Keratinocyte (primary cell): Measurements from ENCODE around the gene IMPDH2. TPM values are rescaled to one million over a fixed set of nuclear protein-coding genes. Genes with fewer than 3 reads are reported as not detected.

Experiments
- DNase-seq: peaks from one replicate; pipeline ENCODE4 v3.0.0-alpha.2; 2011; ENCODE audit warnings: low read depth, missing footprints, low spot score
- FAIRE-seq: peaks from 2 replicates; lab custom pipeline; 2011; peaks lifted over from hg19 to GRCh38; lab: Jason Lieb, UNC
- H2AFZ ChIP-seq: 2 replicates; pipeline ENCODE4 v1.6.0; 2012; ENCODE audit warnings: low read length, control low read depth, inconsistent platforms; ENCODE audit not compliant: control insufficient read depth
- H3K27ac ChIP-seq: 2 replicates; pipeline ENCODE4 v1.5.1; 2011; ENCODE audit warnings: low read length; ENCODE audit not compliant: control insufficient read depth, insufficient read depth
- H3K27me3 ChIP-seq: 3 replicates; pipeline ENCODE4 v1.6.0; 2011; ENCODE audit warnings: low read length; ENCODE audit not compliant: control insufficient read depth, insufficient read depth; ENCODE audit errors: extremely low read depth
- H3K36me3 ChIP-seq, 2 experiments: 2 replicates in 1 of 2; 3 replicates in 1 of 2; pipeline ENCODE4 v1.5.1; 2011; ENCODE audit warnings: low read length in 2 of 2, mild to moderate bottlenecking in 1 of 2; ENCODE audit not compliant: control insufficient read depth in 2 of 2, insufficient read depth in 2 of 2; ENCODE audit errors: extremely low read depth in 1 of 2
- H3K4me1 ChIP-seq: 3 replicates; pipeline ENCODE4 v1.5.1; 2011; ENCODE audit warnings: low read length; ENCODE audit not compliant: control insufficient read depth, insufficient read depth; ENCODE audit errors: extremely low read depth
- H3K4me2 ChIP-seq: 3 replicates; pipeline ENCODE4 v1.6.0; 2011; ENCODE audit warnings: low read depth, low read length; ENCODE audit not compliant: control insufficient read depth, insufficient read depth; ENCODE audit errors: extremely low read depth
- H3K4me3 ChIP-seq, 3 experiments: fragments of 200-600 bp in 1 of 3; sonication (generic) in 1 of 3; 2 replicates in 2 of 3; 3 replicates in 1 of 3; pipeline ENCODE4 v1.5.1; 2011 to 2016; ENCODE audit warnings: low read length in 3 of 3, mild to moderate bottlenecking in 3 of 3, control low read depth in 2 of 3, inconsistent platforms in 1 of 3, low read depth in 1 of 3, mixed read lengths in 1 of 3, mixed run types in 1 of 3, moderate library complexity in 1 of 3; ENCODE audit not compliant: control insufficient read depth in 2 of 3, insufficient read depth in 2 of 3; ENCODE audit errors: extremely low read depth in 1 of 3
- H3K79me2 ChIP-seq: 2 replicates; pipeline ENCODE4 v1.6.0; 2012; ENCODE audit warnings: low read length; ENCODE audit not compliant: control insufficient read depth, insufficient read depth
- H3K9ac ChIP-seq: 3 replicates; pipeline ENCODE4 v1.6.0; 2011; ENCODE audit warnings: low read length; ENCODE audit not compliant: control insufficient read depth, insufficient read depth; ENCODE audit errors: extremely low read depth
- H3K9me1 ChIP-seq: 3 replicates; pipeline ENCODE4 v1.6.0; 2011; ENCODE audit warnings: low read length; ENCODE audit not compliant: control insufficient read depth, insufficient read depth; ENCODE audit errors: extremely low read depth
- H3K9me3 ChIP-seq: 2 replicates; pipeline ENCODE4 v1.5.1; 2012; ENCODE audit warnings: low read depth, low read length; ENCODE audit not compliant: control insufficient read depth
- H4K20me1 ChIP-seq: 3 replicates; pipeline ENCODE4 v1.6.0; 2011; ENCODE audit warnings: low read length; ENCODE audit not compliant: control insufficient read depth, insufficient read depth; ENCODE audit errors: extremely low read depth
- EZH2 ChIP-seq: IDR thresholded peaks from one replicate; pipeline ENCODE4 v1.6.1; 2012; ENCODE audit warnings: inconsistent platforms, mild to moderate bottlenecking, low read length, moderate library complexity
- dilution Hi-C: fragments of 300-500 bp; cut with MboI; formaldehyde crosslinking; loops from one replicate; pipeline ENCODE4 v1.7.0; 2020; ENCODE audit warnings: low sequenced_read_pairs; ENCODE audit not compliant: extremely low pct_ligation_motif_present
- polyA plus RNA-seq, 5 experiments: library from polyadenylated mRNA; depleted of rRNA in 3 of 5; stranded (reverse) in 3 of 5; stranded (forward) in 1 of 5; unstranded in 1 of 5; fragments of >200 nt; gene quantifications; 1 replicate in 1 of 5; 2 replicates in 3 of 5; 3 replicates in 1 of 5; pipeline versions ENCODE4 v1.2.1 to v1.2.3, GENCODE V29; 2011 to 2012; ENCODE audit warnings: missing spikeins in 2 of 5, low read depth in 1 of 5, low replicate concordance in 1 of 5
- TF ChIP-seq, protein P1 (sequence below), 3 experiments: IDR thresholded peaks in 1 of 3; conservative IDR thresholded peaks in 1 of 3; optimal IDR thresholded peaks in 1 of 3; 2 replicates in 2 of 3; 3 replicates in 1 of 3; pipeline versions ENCODE3 to v1.5.1; 2011; ENCODE audit warnings: low read length in 3 of 3, mild to moderate bottlenecking in 3 of 3, moderate library complexity in 2 of 3, control low read depth in 1 of 3, inconsistent platforms in 1 of 3; ENCODE audit not compliant: insufficient read depth in 2 of 3; ENCODE audit errors: extremely low read depth in 1 of 3

IMPDH2 gene
- polyA plus RNA-seq, 1 donor (not counting 4 experiments of a cell fraction or from before 2014, with no cell fraction given) = 221 TPM

DNA sequence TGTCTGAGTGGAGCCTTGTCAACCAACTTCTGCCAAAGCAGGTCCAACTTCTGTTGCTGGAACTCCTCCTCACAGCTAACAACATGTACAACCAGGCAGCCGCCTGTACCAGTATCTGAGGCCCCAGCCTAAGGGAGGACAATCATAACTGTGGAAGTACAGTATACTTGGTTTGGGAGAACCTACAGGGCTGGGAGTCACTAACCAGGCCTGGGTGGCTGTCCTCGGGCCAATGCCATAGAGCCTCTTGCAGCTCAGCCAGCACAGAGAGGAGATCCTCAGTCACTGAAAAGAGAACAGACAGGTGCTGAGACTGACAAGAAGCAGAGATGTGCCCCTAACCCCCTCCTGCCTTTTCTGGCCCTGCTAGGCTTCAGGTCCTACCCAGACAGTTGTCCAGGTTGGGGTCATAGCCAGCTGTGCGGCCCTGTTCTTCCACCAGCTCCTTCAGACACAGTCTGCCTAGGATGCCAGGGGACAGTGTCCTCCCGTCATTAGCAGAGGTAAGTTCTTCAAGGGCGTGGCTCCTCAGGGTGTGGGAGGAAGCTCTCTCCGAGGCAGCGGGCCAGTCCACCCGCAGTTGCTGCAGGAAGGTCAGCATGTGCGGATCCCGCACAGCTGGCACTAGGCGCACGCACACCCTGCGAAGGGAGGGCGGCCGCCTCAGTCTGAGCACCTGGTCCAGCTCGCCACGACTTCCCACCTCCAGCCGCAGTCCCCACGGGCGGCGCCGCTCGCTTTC, 11.8 kb downstream of the IMPDH2 start:
- Histone ChIP-seq H3K27me3 (no peaks in the 10 kb centered on the region), H2AFZ (peak overlapping the region; percentile 79), H3K9ac (peak overlapping the region; percentile 78), H3K4me1 (peaks cover 32% of the 10 kb centered on the region), H3K4me3 (peak overlapping the region; percentile 53 to 86 (median 82)), H3K9me1 (peaks cover 8% of the 10 kb centered on the region), H3K36me3 (peaks cover 15 to 41% of the 10 kb centered on the region in 2 experiments), H3K79me2 (peaks cover 37% of the 10 kb centered on the region), H4K20me1 (peaks cover 24% of the 10 kb centered on the region), H3K27ac (peak overlapping the region; percentile 14), H3K4me2 (peak overlapping the region; percentile 99), H3K9me3 (no peaks in the 10 kb centered on the region)
- FAIRE-seq = no peak
- dilution Hi-C loops = no loop called here
- TF ChIP-seq, protein P1, sequence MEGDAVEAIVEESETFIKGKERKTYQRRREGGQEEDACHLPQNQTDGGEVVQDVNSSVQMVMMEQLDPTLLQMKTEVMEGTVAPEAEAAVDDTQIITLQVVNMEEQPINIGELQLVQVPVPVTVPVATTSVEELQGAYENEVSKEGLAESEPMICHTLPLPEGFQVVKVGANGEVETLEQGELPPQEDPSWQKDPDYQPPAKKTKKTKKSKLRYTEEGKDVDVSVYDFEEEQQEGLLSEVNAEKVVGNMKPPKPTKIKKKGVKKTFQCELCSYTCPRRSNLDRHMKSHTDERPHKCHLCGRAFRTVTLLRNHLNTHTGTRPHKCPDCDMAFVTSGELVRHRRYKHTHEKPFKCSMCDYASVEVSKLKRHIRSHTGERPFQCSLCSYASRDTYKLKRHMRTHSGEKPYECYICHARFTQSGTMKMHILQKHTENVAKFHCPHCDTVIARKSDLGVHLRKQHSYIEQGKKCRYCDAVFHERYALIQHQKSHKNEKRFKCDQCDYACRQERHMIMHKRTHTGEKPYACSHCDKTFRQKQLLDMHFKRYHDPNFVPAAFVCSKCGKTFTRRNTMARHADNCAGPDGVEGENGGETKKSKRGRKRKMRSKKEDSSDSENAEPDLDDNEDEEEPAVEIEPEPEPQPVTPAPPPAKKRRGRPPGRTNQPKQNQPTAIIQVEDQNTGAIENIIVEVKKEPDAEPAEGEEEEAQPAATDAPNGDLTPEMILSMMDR (optimal IDR thresholded peaks at IDR 0.05 in 1 of 3, IDR thresholded peaks at IDR 0.05 in 1 of 3, conservative IDR thresholded peaks at IDR 0.05 in 1 of 3; ENCODE audit: extremely low read depth in 1 of 3, insufficient read depth in 2 of 3, low read length in 3 of 3) = no peak
- no peak for TF ChIP-seq EZH2
- DNase-seq = no peak

DNA sequence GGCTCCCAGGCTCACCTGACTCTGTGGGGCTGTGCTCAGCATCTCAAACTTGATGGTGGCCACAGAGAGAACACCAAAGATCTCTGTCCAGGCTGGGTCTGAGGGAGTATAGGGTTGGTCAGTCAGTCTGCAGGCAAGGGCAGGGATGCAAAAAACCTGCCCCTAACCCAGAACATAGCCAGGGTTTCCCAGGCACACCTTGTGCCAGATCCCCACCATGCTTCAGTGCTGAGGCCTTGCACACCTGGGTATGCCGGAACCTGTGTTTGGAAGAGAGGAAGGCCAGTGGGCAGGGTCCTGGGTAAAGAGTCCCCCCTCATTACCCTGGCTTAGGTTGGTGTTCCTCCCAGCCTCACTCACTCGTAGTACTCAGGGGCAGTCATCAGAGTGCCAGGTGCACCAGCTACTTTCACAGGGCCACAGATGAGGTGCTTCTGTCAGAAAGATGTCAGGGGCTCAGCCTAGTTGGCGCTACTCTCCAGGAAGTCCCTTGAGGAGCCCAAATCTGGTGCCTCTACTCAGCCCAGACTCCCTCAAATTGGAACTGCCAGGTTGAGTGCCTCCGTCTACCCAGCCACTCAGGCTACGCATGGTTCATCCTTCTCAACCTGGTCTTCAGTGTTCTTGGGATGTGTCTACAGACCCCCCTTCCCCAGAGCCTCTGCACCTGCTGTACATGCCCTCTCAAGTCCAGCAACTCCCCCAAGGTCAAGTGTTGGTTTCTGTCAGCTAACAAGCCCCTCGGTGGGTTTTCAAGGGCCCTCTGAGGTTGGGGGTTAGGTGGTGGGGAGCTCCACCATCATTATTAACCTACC, 12.6 kb downstream of the IMPDH2 start:
- peaks cover 15 to 48% of the 10 kb centered on the region in 2 experiments for H3K36me3 ChIP-seq
- FAIRE-seq (no peak), DNase-seq (no peak)
- H3K9ac ChIP-seq = no peak overlapping the region
- H3K9me1 ChIP-seq = peaks cover 8% of the 10 kb centered on the region
- dilution Hi-C loops = no loop called here
- H3K27me3 ChIP-seq = no peaks in the 10 kb centered on the region
- peaks cover 43% of the 10 kb centered on the region for H3K79me2 ChIP-seq
- H3K4me1 ChIP-seq = peaks cover 32% of the 10 kb centered on the region
- no peak overlapping the region for H3K4me2 ChIP-seq
- no peak overlapping the region for H3K27ac ChIP-seq
- H2AFZ ChIP-seq = no peak overlapping the region
- no peaks in the 10 kb centered on the region for H3K9me3 ChIP-seq
- TF ChIP-seq, protein P1 (optimal IDR thresholded peaks at IDR 0.05 in 1 of 3, IDR thresholded peaks at IDR 0.05 in 1 of 3, conservative IDR thresholded peaks at IDR 0.05 in 1 of 3; ENCODE audit: extremely low read depth in 1 of 3, insufficient read depth in 2 of 3, low read length in 3 of 3) = no peak
- TF ChIP-seq EZH2 = no peak
- no peak overlapping the region for H3K4me3 ChIP-seq
- peaks cover 27% of the 10 kb centered on the region for H4K20me1 ChIP-seq
